HG02973 (cell line): Measurements from ENCODE around the gene SERPINA3.

Source experiments
- ATAC-seq: cut with Tn5 transposase; IDR thresholded peaks from one replicate; pipeline ENCODE4 v1.9.1; 2021; ENCODE audit warnings: moderate library complexity; ENCODE audit not compliant: unreplicated experiment

SERPINA3 gene

GRCh38 chr14:94650806-94651805, 38.9 kb downstream of the SERPINA3 start:
- ATAC-seq, result no peak

GRCh38 chr14:94653321-94653720, 41.1 kb downstream of the SERPINA3 start:
- no peak for ATAC-seq

- no peak for ATAC-seq
These were observed 42.1 kb downstream of the SERPINA3 start for GRCh38 chr14:94654071-94654861.

GRCh38 chr14:94655169-94655710, 43.0 kb downstream of the SERPINA3 start:
- ATAC-seq, result no peak

- ATAC-seq, result no peak
These were observed 43.9 kb downstream of the SERPINA3 start for GRCh38 chr14:94656043-94656442.

- no peak for ATAC-seq
These were observed 47.1 kb downstream of the SERPINA3 start for GRCh38 chr14:94659256-94659655.

GRCh38 chr14:94659901-94660300, 47.7 kb downstream of the SERPINA3 start:
- ATAC-seq, result no peak

- ATAC-seq, result no peak
These were observed 48.2 kb downstream of the SERPINA3 start for GRCh38 chr14:94660306-94660946.

GRCh38 chr14:94663538-94663937, 51.3 kb downstream of the SERPINA3 start:
- no peak for ATAC-seq

GRCh38 chr14:94663965-94664704, 51.9 kb downstream of the SERPINA3 start:
- ATAC-seq, result no peak

- no peak for ATAC-seq
These were observed 52.9 kb downstream of the SERPINA3 start for GRCh38 chr14:94665121-94665520.

GRCh38 chr14:94665544-94665943, 53.4 kb downstream of the SERPINA3 start:
- ATAC-seq, result no peak

- no peak for ATAC-seq
These were observed 58.6 kb downstream of the SERPINA3 start for GRCh38 chr14:94670692-94671285.

- no peak for ATAC-seq
These were observed 59.8 kb downstream of the SERPINA3 start for GRCh38 chr14:94671870-94672444.

- ATAC-seq, result no peak
These were observed 60.9 kb downstream of the SERPINA3 start for GRCh38 chr14:94673071-94673470.
